HUDEP-2 (cell line): ENCODE data around the gene HSPA12B.

Source experiments
- DNase-seq, 76 experiments: peaks; one replicate each; lab custom pipeline; 2025; ENCODE audit not compliant: unreplicated experiment in 76 of 76; lab: John Stamatoyannopoulos, UW

The HSPA12B gene

DNA sequence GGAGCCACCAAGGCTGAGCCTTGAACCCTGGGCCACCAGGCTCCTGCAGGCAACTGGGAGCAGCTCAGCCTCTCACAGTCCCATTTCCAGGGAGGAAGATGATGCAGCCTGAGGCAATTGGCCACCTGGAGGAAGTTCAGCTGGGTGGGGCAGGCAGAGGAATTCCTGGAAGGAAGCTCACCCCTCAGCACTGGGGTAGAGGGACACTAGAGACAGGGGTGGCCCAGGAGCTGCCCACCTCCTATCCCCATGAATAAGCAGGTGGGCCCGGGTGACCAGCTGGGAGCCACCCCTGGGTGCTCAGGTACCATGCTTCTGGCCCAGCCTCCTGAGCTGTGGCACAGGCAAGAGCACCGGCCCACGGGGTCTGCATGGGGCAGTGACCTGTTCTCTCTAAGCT lies 3.6 kb upstream of the HSPA12B start:
- DNase-seq, result no peak

GRCh38 chr20:3729378-3729777 lies 3.1 kb upstream of the HSPA12B start:
- no peak for DNase-seq

DNA sequence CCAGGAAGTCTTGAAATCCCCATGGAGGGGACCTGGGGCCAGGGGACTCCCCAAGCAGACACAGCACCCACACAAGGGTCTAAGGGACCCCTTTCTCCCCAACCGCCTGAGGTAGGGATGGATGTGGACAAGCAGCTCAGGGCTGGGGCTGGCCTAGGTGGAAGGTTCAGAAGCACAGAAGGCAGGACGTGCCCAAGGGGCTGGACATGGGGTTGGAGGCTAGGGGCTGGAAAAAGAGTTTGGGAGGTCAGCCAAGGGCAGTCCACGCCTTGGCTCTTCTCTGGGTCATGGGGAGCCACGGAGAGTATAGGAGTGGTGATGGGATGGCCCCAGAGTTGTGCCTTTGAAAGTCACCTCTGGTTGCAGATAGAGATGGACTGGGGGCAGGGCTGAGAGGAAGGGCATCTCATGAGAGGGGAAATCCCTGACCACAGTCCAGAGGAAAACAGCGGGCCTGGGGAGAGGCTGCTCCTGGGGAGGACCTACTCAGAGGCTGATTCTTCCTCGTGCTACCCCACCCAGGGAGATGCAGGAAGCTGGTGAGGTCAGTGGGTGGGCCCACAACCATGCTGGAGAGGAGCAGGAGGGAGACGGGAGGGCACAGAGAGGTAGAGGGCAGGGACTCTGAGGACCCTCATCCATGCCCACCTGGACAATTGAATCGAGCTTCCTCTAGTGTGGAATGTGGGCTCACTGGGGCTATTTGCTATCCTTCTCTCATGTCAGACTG lies 2.5 kb upstream of the HSPA12B start:
- no peak for DNase-seq

GRCh38 chr20:3730803-3731672 lies 1.4 kb upstream of the HSPA12B start:
- no peak for DNase-seq

GRCh38 chr20:3731944-3732326 lies 550 bp upstream of the HSPA12B start:
- no peak for DNase-seq

DNA sequence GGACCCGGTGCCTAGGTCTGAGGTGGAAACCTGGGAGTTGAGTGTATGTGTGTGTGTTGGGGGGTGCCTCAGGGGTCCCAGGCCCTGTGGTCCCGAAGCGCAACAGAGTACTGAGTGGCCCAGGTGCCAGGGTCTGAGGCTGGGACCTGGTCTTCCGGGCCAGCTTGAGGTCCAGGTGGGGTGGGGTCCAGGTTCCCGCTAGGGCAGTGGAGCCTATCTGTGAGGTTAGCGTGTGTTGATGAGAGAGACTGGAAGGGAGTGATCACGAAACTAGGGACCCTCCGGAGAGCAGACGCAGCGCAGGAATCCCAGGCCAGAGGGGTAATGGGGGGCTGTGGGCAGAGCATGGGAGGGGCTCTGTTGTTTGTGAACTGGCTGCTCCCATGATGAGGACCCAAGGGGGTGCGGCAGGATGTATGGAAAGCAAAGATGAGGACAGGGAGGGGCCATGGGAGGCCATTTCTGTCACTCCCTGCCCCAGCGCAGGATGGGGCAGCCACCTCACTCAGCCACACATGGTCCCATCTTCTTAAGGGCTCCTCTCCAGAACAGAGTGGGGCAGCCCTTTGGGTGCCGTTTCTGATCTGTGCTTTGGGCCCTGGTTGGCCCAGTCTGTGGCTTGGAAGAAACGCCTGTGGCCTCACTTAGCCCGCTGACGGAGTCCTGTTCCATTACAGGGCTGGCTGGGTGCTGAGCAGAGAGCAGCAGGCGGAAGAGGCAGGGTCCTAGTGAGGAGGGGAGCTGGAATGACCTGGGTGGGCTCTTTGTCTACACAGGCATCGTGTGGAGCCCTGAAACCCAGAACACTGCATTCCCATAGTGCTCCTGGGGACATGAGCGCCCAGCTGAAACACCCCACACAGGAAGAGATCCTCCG lies 872 bp downstream of the HSPA12B start:
- no peak for DNase-seq

GRCh38 chr20:3734111-3734843 lies 1.8 kb downstream of the HSPA12B start:
- DNase-seq, result no peak

- DNase-seq, result no peak
These were observed 3.3 kb downstream of the HSPA12B start for GRCh38 chr20:3735768-3736167.

- DNase-seq, result peak in 54 of 76 experiments; percentile 3 to 72 (median 28)
These were observed 5.9 kb downstream of the HSPA12B start for GRCh38 chr20:3738111-3739053.

- no peak for DNase-seq
These were observed 6.8 kb downstream of the HSPA12B start for GRCh38 chr20:3739054-3739925.

DNA sequence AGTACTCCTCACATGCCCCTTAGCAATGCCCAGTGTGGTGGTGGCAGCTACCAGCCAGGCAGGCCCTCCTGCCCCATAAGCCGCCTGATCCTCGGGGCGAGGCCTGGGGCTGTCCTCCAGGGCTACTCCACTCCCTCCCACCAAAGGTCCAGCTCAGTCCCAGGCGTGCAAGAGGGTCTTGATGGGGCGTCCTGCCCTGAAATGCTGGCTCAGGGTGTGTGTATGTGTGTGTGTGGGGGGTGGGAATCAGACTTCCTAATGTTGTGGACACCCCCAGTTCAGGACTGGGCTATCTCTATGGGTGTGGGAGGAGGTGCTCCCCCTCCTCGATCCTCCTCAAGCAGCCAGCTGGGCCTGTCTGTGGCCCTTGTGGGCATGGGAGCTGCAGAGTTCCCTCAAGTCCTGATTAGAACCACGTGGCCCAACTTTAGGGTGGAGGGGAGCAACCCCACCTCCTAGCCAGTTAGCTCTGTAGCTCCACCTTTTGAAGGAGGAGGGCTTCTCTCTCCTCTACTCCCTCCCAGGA lies 7.5 kb downstream of the HSPA12B start:
- peak in 53 of 76 experiments; percentile 6 to 74 (median 43) for DNase-seq

- DNase-seq, result no peak
These were observed 8.3 kb downstream of the HSPA12B start for GRCh38 chr20:3740615-3741301.

GRCh38 chr20:3741836-3742458 lies 9.5 kb downstream of the HSPA12B start:
- DNase-seq, result no peak

DNA sequence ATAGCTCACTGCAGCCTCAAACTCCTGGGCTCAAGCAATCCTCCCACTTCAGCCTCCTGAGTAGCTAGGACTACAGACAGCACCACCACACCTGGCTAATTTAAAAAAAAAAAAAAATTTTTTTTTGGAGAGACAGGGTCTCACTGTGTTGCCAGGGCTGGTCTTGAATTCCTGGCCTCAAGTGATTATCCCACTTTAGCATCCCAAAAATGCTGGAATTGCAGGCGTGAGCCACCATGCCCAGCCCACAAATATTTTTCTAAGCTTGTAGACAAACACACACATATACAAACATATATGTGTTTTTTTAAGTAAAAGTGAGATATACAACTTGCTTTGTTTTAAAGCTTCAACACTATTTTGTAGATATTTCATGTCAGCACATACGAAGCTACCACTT lies 10.8 kb downstream of the HSPA12B start:
- DNase-seq, result no peak

- DNase-seq, result no peak
These were observed 11.6 kb downstream of the HSPA12B start for GRCh38 chr20:3744037-3744436.

- DNase-seq, result peak in 57 of 76 experiments; percentile 3 to 79 (median 39)
These were observed 12.6 kb downstream of the HSPA12B start for GRCh38 chr20:3744806-3745685.
